HG03060 (cell line): ENCODE measurements around the gene SAG.

ENCODE experiments used
- ATAC-seq: cut with Tn5 transposase; IDR thresholded peaks from one replicate; pipeline ENCODE4 v1.9.1; 2021; ENCODE audit warnings: low read depth, moderate number of reproducible peaks; ENCODE audit not compliant: unreplicated experiment

SAG gene

DNA sequence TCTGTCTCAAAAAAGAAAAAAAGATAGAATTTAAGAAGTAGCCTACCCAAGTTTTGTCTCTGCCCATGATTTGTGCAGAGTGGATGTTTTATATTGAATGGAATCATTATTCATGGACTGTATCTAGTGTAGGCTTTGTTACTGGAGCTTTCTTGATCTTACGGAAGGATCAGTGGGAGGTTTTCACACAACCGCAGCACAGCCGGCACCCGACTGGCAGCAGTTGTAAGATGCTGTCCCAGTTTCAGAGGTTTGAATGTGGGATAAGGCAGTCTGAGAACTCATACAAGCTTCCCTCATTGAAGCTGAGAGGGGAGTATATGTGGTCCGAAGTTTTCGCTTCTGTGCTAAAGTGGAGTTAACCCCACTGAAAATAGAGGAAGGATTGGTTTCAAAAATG lies 19.7 kb upstream of the SAG start:
- no peak for ATAC-seq

DNA sequence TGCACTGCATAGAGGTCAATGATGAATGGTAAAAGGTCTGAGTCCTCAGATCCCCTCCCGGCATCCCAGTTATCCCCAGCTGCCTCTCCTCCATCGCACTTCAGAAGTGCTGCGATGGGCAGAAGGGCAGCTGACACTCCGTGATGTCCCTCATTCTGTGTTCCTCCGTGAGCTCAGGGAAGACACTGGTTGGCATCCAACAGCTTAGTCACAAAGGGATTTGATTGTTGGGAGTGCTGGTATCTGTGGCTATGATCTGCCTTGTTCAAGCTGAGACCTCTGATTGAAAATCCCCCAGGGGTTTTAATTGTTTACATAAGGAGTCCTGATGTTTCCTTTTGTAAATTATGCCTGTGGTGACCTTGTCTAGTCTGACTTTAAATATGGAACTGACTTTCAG lies 19.0 kb upstream of the SAG start:
- ATAC-seq = no peak

DNA sequence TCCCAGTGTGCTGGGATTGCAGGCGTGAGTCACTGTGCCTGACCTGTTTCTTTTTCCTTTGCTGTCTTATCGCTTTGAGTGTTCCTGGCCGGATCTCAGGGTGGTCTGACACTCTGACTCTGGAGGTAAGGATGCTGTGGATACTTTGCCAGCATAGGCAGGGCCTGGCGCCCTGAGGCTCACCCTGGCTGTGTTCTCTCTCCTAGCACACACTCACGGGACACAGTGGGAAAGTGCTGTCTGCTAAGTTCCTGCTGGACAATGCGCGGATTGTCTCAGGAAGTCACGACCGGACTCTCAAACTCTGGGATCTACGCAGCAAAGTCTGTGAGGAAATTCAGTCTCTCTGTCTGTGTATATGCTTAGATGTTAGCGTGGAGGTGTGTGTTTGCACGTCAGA lies 18.0 kb upstream of the SAG start:
- ATAC-seq = no peak

DNA sequence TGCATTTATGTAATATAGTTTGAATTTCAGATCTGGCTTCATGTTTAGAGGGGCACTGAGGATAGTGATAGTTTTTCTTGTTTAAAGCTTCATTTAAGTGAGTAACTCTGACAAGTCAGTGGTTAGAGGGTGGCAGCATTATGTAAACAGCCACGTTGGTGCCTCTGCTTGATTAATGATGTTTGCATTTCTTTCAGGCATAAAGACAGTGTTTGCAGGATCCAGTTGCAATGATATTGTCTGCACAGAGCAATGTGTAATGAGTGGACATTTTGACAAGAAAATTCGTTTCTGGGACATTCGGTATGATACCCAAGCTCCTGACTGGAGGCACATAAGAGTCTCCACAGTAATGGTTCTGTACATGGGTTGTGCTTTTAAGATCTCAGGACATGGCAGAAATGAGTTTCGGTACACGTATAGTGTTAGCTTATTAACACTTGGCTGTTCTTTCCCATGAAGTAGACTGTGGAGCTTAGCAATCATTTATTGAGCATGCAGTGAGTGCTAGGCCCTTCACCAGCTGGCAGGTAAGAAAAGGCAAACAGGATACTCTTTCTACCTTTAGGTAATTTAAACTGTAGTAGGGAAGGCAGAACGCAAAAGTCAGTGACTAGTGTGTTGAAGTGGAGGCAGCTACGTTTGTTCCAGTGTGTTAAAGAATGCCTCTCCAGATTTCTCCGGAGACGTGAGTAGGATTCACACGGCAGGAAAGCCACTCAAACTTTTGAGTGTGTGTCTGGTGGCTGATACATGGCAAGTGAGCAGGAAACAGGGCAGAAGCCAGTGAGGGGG lies 17.4 kb upstream of the SAG start:
- ATAC-seq = no peak

DNA sequence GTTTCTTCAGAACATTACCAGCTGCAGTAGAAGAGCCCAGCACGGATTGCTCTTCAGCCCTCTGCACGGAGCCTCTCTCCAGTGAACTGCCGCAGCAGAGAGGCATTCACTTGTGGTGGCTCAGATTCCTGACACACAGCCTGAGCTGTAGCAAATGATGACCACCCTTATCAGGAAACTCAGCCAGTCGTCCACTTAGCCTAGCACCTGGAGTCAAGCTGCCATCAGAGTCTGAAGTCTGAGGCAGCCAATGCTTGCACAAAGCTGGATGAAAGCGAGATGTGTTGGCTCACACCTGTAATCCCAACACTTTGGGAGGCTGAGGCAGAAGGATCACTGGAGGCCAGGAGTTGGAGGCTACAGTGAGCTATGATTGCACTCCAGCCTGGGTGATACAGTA lies 11.7 kb upstream of the SAG start:
- no peak for ATAC-seq

GRCh38 chr2:233297076-233297475 lies 10.5 kb upstream of the SAG start:
- ATAC-seq = no peak

- ATAC-seq = no peak
Observed at GRCh38 chr2:233300401-233300800, 7.2 kb upstream of the SAG start.

DNA sequence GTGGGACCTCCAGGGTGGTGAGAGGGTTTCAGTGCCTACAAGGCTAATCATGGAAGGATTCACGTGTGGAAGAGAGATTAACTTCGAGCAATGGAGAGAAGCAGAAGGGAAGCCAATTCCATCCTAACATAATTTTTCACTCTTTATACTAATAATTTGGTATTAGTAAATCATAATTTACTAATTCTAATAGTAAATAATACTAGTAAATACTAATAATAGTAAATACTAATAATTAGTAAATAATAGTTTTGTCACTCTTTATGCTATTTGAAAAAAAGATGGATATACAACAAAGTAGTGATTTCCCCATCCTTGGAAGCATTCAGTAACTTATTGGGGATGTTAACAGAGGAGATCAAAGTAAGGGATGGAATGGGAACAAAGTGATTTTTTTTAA lies 6.4 kb upstream of the SAG start:
- ATAC-seq = no peak

DNA sequence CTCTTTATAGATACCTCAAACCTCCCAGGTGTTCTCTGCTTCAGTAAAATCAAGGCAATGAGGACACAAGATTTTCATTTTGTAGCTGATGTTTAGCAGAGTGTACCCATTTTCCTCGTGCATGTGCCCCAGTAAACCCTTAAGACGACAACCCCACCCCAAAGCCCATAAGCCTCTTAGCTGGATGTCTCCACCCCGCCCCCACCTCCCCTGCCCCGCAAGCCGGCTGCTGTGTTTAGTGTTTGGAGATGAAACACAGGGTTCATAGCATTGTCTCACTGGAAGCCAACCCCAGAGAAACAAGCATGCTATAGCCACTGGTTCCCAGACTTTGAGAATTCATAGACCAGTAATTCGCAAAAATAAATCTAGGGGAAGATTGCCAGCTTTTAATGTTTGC lies 5.8 kb upstream of the SAG start:
- ATAC-seq = no peak

GRCh38 chr2:233303252-233303651 lies 4.4 kb upstream of the SAG start:
- no peak for ATAC-seq

GRCh38 chr2:233311241-233311926 lies 3.8 kb downstream of the SAG start:
- no peak for ATAC-seq

DNA sequence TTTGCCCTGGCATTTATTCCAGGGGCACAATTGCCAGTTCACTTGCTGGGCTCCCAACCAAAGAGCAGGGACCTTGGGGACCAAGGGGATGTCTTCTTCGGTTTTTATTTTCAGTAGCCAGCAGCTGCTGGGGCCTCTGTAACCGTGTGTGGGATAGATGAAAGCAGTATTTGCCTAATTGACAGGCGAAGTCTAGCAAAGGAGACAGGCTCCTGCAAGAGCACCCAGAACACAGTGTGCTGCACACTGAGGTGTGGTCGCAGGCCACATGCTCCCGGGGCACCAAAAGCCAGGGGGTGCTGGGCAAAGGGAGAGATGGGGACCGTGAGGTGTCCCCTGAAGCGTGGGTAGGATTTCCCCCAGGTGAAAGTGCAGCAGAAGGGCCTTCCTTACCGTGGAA lies 5.3 kb downstream of the SAG start:
- ATAC-seq = no peak

- no peak for ATAC-seq
Observed at GRCh38 chr2:233314180-233314925, 6.7 kb downstream of the SAG start.

DNA sequence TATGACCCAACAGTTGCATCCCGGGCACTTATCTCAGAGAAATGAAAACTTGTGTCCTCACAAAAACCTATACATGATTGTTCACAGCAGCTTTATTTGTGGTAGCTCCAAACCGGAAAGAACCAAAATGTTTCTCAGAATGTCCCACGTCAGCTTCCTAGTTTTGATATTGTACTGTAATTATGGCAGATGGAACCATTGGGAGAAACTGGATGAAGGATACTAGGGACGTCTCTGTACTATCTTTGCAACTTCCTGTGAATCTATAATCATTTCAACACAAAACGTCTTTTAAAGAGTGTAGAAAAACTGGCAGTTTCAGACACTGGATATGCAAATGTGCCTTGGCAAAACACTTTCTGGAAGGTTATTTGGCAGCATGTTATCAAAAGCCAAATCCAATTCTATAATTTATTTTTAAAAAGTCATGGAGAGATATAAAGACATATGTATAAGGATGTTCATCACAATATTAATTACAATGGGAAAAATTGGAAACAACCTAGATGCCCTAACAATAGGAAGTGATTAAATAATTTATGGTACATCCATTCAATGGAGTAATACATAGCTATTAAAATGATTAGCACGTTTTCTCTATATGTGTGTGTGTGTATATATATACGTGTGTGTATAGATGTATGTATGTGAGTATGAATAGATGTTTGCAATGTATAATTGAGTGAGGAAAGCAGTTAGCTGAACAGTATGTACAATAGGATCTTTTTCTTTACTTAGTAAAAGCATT lies 9.8 kb downstream of the SAG start:
- ATAC-seq = no peak

DNA sequence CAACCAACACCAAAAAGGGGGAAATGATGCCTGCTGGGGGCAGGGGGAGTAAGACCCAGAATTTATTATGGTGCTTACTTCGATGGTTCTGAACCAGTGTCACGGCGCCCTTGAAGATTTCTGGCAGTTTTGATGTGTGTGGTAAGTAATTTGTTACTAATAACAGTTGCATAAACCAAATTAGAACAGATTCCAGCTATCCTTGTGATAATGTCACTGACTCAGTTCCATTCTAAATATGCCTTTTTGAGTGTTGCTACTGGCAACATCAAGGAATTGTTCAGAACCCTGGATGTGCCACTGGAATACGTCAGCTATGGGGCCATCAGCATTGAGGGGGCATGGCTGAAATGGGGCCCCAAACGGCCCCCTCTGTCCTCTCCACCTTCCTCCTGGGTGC lies 11.6 kb downstream of the SAG start:
- ATAC-seq = no peak

GRCh38 chr2:233320470-233320869 lies 12.9 kb downstream of the SAG start:
- no peak for ATAC-seq

DNA sequence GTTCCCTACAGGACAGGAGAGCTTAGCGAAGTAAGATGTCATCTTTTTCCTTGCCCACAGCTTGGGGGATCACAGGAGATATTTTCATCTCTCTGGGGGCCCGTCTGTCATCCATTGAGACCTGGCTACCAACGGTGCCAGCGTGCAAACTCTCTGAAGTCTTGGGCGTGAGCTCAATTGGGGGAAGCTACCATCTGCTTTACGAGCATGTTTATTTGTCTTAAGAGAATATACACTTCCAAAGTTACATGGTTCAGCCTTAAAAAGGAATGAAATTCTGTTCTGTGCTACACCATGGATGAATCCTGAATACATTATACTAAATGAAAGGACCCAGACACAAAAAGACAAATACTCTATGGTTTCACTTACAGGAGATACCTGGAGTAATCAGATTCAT lies 13.6 kb downstream of the SAG start:
- no peak for ATAC-seq

GRCh38 chr2:233323851-233324250 lies 16.2 kb downstream of the SAG start:
- ATAC-seq = no peak

- ATAC-seq = no peak
Observed at GRCh38 chr2:233325256-233325655, 17.6 kb downstream of the SAG start.

DNA sequence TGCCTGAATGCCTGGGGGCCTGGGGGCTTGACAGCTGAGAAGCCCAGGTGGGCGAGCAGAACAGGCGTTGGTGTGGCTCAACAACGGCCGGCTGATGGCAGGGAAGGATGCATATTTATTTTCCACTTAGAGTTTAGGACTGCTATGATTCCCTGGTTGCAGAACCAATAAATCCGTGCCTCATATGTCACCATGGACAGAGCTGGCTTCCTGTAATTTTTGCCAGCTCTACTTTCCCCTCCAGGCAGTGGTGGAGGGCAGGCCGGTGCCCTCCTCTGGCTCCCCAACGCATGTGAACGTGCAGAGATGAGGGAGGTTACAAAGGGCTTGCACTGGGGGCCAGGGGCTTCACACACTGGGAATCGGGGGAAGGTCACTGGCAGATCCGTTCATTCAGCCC lies 18.2 kb downstream of the SAG start:
- no peak for ATAC-seq

- no peak for ATAC-seq
Observed at GRCh38 chr2:233326500-233326899, 18.9 kb downstream of the SAG start.
